Activated CD4-positive, alpha-beta memory T cell treated with anti-CD3 and anti-CD28 coated beads, Interleukin-2, amount 10 ng/mL, durations not matched to agents 7 days and 5 days (primary cell): ENCODE measurements around the gene NEURL2. TPM values are rescaled to one million over a fixed set of nuclear protein-coding genes. Genes with fewer than 3 reads are reported as not detected.
A peak's percentile ranks its signal among the peaks of the same experiment; 100 is the strongest.
"Not testable (repeated sequence)": the region's sequence is repeated elsewhere in the genome, so short reads cannot be mapped to it uniquely, and the experiment has no call there.

ENCODE experiments used
- CTCF ChIA-PET: fragments of 350-600 bp; sonication (Branson Sonifier 250); formaldehyde crosslinking; loops from one replicate; lab custom pipeline; 2021; ENCODE audit warnings: antibody characterized with exemption, inconsistent platforms; lab: Charles Lee
- POLR2A ChIA-PET: fragments of 350-600 bp; sonication (Branson Sonifier 250); formaldehyde crosslinking; loops from one replicate; lab custom pipeline; 2021; ENCODE audit warnings: antibody characterized with exemption; lab: Charles Lee
- DNase-seq: peaks from one replicate; pipeline ENCODE4 v3.0.0-alpha.2; 2020
- H3K27ac Mint-ChIP-seq: one replicate; pipeline ENCODE4 v1.8.0; 2021; ENCODE audit warnings: mild to moderate bottlenecking, mixed read lengths
- H3K27me3 Mint-ChIP-seq: one replicate; pipeline ENCODE4 v1.8.0; 2021; ENCODE audit warnings: mixed read lengths
- H3K36me3 Mint-ChIP-seq: one replicate; pipeline ENCODE4 v1.8.0; 2021; ENCODE audit warnings: low read depth, mixed read lengths
- H3K4me1 Mint-ChIP-seq: one replicate; pipeline ENCODE4 v1.8.0; 2021; ENCODE audit warnings: mixed read lengths
- H3K4me3 Mint-ChIP-seq: one replicate; pipeline ENCODE4 v1.8.0; 2021; ENCODE audit warnings: mild to moderate bottlenecking, mixed read lengths
- H3K9me3 Mint-ChIP-seq: one replicate; pipeline ENCODE4 v1.8.0; 2021; ENCODE audit warnings: mixed read lengths
- total RNA-seq, 2 experiments: library from RNA; stranded (reverse); gene quantifications; one replicate each; pipeline ENCODE4 v1.2.3, GENCODE V29; 2021

Gene NEURL2
- total RNA-seq, 2 experiments from 2014 or later, result 1.0 to 1.6 TPM

DNA sequence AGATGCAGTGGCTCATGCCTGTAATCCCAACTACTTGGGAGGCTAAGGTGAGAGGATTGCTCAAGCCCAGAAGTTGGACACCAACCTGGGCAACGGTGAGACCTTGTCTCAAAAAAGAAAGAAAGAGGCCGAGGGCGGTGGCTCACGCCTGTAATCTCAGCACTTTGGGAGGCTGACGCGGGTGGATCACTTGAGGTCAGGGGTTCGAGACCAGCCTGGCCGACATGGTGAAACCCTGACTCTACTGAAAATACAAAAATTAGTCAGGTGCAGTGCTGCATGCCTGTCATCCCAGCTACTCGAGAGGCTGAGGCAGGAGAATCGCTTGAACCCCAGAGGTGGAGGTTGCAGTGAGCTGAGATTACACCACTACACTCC is 16.9 kb downstream of the NEURL2 start:
- not testable (repeated sequence) for H3K9me3 Mint-ChIP-seq, H3K27ac Mint-ChIP-seq
- POLR2A ChIA-PET, result interaction anchor here (1.5 kb wide), 1 partner anchor 17 kb away, joined by 5 read pairs; the partner anchor contains the start of genes ACOT8 and ZSWIM3

DNA sequence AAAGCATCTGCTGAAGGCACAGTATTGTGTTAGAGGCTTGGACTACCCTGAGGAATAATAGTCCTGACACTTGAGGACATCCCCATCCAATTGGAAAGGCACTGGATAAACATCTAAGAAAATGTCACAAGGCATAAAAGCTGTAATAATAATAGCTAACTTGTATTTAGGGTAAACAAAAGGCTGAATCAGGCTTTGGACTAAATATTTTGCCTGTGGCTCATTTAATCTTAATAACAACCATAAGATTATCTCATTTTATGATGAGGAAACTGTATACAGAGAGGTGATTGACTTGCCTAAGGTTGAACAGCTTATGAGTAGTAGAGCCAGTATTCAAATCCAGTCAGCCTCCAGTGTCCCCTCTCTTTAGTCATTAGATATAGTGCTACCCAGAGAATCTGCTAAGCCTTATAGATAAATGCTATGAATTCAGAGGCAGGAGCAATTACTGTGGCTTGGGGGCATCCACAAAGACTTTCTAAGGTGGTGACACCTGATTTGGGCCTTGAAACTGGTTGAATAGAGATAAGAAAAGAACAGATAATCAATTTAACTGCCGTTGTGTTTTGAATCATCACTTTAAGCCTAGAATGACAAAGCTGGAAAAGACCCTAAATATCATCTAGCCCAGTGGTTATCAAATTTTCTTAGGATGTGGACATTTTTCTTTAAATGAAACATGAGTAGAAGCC is 17.5 kb downstream of the NEURL2 start:
- Mint-ChIP-seq H3K27me3 (no peaks in the 10 kb centered on the region), H3K36me3 (peaks cover 8% of the 10 kb centered on the region), H3K4me3 (no peak overlapping the region), H3K4me1 (no peaks in the 10 kb centered on the region), H3K27ac (no peak overlapping the region), H3K9me3 (no peaks in the 10 kb centered on the region)
- CTCF ChIA-PET, result interaction anchor here (0.8 to 1.2 kb wide), 2 partner anchors 11 to 12 kb away, joined by 3 to 7 read pairs; no protein-coding TSS in a partner anchor
- DNase-seq, result no peak
- POLR2A ChIA-PET, result interaction anchor here (1.5 to 2.2 kb wide), 3 partner anchors 8 to 16 kb away, joined by 5 to 12 read pairs (median 8); partner anchors contain the start of genes ACOT8, ZSWIM1 and ZSWIM3

More for the DNA sequence above, 16.9 kb downstream of the NEURL2 start:
- CTCF ChIA-PET, result interaction anchor here (0.7 to 1.2 kb wide), 2 partner anchors 11 to 103 kb away, joined by 4 to 7 read pairs; no protein-coding TSS in a partner anchor
- not testable (repeated sequence) for H3K27me3 Mint-ChIP-seq, H3K36me3 Mint-ChIP-seq, DNase-seq, H3K4me3 Mint-ChIP-seq, H3K4me1 Mint-ChIP-seq

DNA sequence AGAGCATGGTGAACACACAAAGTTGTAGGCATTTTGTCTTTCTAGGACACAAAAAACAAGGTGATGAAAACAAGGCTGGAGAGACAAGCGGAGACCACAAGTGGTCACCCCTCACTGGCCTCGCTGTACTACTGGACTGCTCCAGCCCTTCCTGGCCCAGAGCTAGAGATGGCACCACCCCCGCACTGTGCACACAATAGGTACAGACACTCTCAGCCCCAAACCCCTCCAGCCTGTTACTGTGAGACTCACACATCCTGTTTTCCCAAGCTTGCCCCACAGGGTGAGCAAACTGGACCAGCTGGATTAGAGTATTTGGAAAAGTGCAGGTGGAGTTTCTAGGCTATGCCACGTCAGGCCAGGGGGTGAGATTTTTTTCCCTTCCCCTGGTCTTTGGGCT is 18.4 kb downstream of the NEURL2 start:
- ChIA-PET CTCF (no interaction called here), POLR2A (interaction anchor here (2.1 to 2.2 kb wide), 2 partner anchors 9 to 15 kb away, joined by 8 to 12 read pairs; partner anchors contain the start of genes ACOT8, ZSWIM1 and ZSWIM3)
- Mint-ChIP-seq H3K9me3 (no peaks in the 10 kb centered on the region), H3K4me3 (no peak overlapping the region), H3K36me3 (peaks cover 8% of the 10 kb centered on the region), H3K27me3 (no peaks in the 10 kb centered on the region), H3K4me1 (no peaks in the 10 kb centered on the region), H3K27ac (no peak overlapping the region)
- no peak for DNase-seq

DNA sequence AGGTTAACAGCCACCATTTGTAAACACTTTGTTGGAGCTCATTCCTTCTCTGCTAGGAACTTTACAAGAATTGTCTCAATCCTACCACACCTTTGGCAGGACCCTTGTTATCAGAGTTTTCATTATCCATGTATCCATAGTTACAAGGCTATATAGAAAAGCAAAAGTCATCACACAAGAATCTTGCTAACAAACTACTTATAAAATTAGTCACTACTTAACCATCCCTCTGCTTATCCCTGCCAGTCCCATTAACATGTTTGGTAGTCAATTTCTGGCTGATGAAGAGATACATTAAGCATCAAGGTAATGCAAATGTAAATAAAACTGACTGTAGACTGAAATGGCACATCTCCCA is 23.2 kb downstream of the NEURL2 start:
- CTCF ChIA-PET, result interaction anchor here (1.9 kb wide), 1 partner anchor 68 kb away, joined by 6 read pairs; no protein-coding TSS in a partner anchor
- DNase-seq, result no peak
- Mint-ChIP-seq H3K27ac (no peak overlapping the region), H3K4me3 (no peak overlapping the region), H3K4me1 (no peaks in the 10 kb centered on the region), H3K9me3 (no peaks in the 10 kb centered on the region), H3K27me3 (no peaks in the 10 kb centered on the region), H3K36me3 (peaks cover 8% of the 10 kb centered on the region)
- POLR2A ChIA-PET, result interaction anchor here (1.0 kb wide), 1 partner anchor 11 kb away, joined by 4 read pairs; no protein-coding TSS in a partner anchor

DNA sequence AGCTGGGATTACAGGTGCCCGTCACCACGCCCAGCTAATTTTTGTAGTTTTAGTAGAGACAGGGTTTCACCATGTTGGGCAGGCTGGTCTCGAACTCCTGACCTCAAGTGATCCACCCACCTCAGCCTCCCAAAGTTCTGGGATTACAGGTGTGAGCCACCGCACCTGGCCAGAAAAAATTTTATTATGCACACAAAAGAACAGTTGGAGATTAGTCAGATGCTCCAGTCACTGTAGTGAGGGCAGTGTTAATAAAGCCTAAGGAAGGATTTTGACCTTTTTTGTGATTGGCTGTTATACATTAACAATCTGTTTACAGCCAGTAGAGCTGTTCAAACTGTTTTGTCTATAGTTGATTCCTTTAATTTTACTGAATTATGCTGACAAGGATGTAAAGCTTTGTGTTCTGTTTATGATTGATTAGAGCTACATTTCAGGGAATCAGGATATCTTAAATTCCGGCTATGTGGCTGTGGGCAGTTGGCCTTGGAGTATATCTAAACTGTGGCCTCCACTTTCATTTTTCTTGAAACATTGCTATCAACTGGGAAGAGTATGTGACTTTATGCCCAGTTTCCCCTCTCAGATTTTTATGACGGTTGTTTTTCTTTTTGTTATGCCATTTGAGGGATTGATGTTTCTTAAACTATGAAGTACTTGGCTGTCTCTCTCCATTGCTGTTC is 23.7 kb downstream of the NEURL2 start:
- H3K36me3 Mint-ChIP-seq, result peaks cover 6% of the 10 kb centered on the region
- H3K27me3 Mint-ChIP-seq, result no peaks in the 10 kb centered on the region
- no peaks in the 10 kb centered on the region for H3K9me3 Mint-ChIP-seq
- no peak overlapping the region for H3K4me3 Mint-ChIP-seq
- DNase-seq, result no peak
- CTCF ChIA-PET, result interaction anchor here (1.9 kb wide), 1 partner anchor 68 kb away, joined by 6 read pairs; no protein-coding TSS in a partner anchor
- no peak overlapping the region for H3K27ac Mint-ChIP-seq
- no peaks in the 10 kb centered on the region for H3K4me1 Mint-ChIP-seq
- POLR2A ChIA-PET, result interaction anchor here (1.0 kb wide), 1 partner anchor 11 kb away, joined by 4 read pairs; no protein-coding TSS in a partner anchor

DNA sequence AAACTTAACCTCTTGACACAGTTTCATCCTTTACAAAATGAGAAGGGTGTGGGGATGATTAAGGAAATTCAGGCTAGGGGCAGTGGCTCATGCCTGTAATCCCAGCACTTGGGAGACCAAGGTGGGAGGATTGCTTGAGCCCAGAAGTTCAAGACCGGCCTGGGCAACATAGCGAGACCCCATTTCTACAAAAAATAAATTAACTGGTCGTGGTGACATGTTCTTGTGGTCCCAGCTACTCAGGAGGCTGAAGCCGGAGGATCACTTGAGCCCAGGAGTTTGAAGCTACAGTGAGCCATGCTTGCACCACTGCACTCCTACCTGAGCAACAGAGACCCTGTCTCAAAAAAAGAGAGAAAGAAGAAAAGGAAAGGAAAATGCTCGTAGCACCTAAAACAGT is 24.6 kb downstream of the NEURL2 start:
- Mint-ChIP-seq H3K27ac (no peak overlapping the region), H3K4me3 (no peak overlapping the region), H3K27me3 (no peaks in the 10 kb centered on the region), H3K9me3 (no peaks in the 10 kb centered on the region), H3K36me3 (peaks cover 6% of the 10 kb centered on the region), H3K4me1 (no peaks in the 10 kb centered on the region)
- DNase-seq, result no peak
- POLR2A ChIA-PET, result no interaction called here
- CTCF ChIA-PET, result interaction anchor here (0.7 to 1.9 kb wide), 5 partner anchors 12 to 696 kb away, joined by 3 to 6 read pairs (median 3); no protein-coding TSS in a partner anchor

DNA sequence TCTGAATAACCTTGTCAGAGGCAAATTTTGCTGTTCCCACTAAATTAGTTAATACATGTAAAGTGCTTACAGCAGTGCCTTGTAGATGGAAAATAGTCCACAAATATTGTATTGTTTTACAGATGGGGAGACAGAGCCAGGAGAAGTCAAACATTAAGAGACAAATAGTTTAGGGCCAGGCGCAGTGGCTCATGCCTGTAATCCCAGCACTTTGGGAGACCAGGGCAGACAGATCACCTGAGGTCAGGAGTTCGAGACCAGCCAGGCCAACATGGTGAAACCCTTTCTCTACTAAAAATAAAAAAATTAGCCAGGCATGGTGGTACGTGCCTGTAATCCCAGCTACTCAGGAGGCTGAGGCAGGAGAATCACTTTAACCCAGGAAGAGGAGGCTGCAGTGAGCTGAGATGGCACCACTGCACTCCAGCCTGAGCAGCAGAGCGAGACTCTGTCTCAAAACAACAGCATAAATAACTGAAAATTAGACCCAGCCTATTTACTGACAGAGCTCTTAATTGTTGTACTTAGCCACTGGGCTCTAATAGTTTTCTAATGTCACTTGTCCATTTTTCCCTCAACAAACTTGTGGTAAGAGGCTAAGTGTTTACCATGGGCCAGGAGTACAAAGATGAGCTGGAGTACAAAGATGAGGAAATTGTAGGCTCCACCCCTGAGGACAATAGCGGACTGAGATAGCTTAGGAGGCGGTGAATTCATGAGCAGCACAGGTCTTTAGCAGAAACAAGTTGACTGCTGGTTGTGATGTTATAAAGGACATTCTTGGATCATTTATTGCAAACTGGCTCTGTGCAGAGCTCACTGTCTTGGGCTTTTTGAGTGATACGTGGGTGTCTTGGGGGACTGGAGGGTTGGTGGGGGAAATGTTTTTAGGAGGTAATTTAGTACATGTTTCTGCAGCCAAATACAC is 27.2 kb downstream of the NEURL2 start:
- POLR2A ChIA-PET, result interaction anchor here (0.9 to 1.7 kb wide), 2 partner anchors 17 to 67 kb away, joined by 3 to 5 read pairs; partner anchors contain the start of gene ZSWIM1
- Mint-ChIP-seq H3K4me1 (peaks cover 14% of the 10 kb centered on the region), H3K4me3 (no peak overlapping the region), H3K36me3 (peaks cover 14% of the 10 kb centered on the region), H3K27ac (no peak overlapping the region), H3K27me3 (no peaks in the 10 kb centered on the region), H3K9me3 (no peaks in the 10 kb centered on the region)
- CTCF ChIA-PET, result no interaction called here
- no peak for DNase-seq

DNA sequence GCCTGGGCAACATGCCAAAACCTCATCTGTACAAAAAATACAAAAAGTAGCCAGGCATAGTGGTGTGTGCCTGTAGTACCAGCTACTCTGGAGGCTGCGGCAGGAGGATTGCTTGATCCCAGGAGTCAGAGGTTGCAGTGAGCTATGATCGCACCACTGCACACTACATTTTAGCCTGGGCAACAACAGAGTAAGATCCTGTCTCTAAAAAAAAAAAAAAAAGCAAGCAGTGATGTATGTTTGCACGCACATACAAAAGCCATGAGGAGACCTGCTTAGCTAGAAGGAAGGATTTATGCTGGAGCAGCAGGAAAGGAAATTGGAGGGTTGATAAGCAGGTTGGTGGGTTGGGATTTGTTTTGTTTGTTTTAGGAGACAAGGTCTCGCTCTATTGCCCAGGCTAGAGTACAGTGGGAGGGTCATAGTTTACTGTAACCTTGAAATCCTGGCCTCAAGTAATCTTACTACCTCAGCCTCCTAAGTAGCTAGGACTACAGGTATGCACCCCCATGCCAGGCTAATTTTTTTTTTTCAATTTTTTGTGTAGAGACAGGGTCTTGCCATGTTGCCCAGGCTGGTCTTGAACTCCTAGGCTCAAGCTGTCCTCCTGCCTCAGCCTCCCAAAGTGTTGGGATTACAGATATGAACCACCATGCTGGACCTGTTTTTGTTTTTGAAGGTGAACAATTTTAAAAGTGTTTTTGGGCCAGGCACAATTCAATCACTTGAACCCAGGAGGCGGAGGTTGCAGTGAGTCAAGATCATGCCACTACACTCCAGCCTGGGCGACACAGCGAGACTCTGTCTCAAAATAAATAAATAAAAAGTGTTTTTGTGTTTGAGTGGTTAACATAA is 29.6 kb downstream of the NEURL2 start:
- CTCF ChIA-PET, result interaction anchor here (1.1 kb wide), 1 partner anchor 126 kb away, joined by 3 read pairs; no protein-coding TSS in a partner anchor
- POLR2A ChIA-PET, result interaction anchor here (1.3 to 1.4 kb wide), 2 partner anchors 20 to 73 kb away, joined by 5 to 7 read pairs; partner anchors contain the start of genes PCIF1 and ZSWIM1
- H3K4me3 Mint-ChIP-seq, result no peak overlapping the region

DNA sequence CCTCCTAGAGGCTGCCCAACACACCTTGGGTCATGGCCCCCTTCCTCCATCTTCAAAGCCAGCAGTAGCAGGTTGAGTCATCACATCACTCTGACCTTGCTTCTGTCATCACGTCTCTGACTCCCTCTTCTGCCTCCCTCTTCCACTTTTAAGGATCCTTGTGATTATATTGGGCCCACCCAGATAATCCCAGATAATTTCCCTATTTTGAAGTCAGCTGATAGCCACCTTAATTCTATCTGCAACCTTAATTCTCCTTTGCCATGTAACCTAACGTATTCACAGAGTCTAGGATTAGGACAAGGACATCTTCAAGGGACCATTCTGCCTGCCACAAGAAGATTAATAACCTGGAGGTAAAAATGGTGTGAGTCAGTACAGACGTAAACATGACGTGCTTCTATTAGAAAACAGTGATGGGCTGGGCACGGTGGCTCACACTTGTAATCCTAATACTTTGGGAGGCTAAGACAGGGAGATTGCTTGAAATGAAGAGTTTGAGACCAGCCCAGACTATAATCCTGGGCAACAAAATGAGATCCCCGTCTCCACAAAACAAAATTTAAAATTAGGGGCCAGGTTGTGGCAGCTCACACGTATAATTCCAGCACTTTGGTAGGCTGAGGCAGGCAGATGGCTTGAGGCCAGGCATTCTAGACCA is 30.3 kb downstream of the NEURL2 start:
- ChIA-PET POLR2A (interaction anchor here (1.3 to 1.4 kb wide), 2 partner anchors 20 to 74 kb away, joined by 5 to 7 read pairs; partner anchors contain the start of genes PCIF1 and ZSWIM1), CTCF (no interaction called here)
- Mint-ChIP-seq H3K4me1 (peaks cover 38% of the 10 kb centered on the region), H3K27ac (no peak overlapping the region), H3K9me3 (no peaks in the 10 kb centered on the region), H3K27me3 (no peaks in the 10 kb centered on the region), H3K4me3 (no peak overlapping the region), H3K36me3 (peaks cover 18% of the 10 kb centered on the region)
- no peak for DNase-seq

More for the DNA sequence above, 29.6 kb downstream of the NEURL2 start:
- DNase-seq, result no peak
- Mint-ChIP-seq H3K9me3 (no peaks in the 10 kb centered on the region), H3K27ac (no peak overlapping the region), H3K36me3 (peaks cover 18% of the 10 kb centered on the region), H3K4me1 (peaks cover 32% of the 10 kb centered on the region), H3K27me3 (no peaks in the 10 kb centered on the region)

DNA sequence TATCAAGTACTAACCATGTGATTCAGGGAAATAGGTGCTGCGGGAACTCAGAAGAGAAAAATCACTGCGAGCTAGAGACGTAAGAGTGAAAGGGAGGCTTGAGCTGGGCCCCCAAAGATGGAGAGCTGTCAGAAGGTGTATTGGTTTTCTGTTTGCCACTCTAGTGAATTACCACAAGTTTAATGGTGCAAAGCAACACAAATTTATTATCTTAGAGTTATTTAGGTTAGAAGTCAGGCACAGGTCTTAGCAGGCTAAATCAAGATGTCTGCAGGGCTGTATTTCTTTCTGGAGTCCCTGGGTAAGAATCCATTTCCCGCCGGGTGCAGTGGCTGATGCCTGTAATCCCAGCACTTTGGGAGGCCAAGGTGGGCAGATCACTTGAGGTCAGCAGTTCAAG is 31.1 kb downstream of the NEURL2 start:
- CTCF ChIA-PET, result no interaction called here
- Mint-ChIP-seq H3K4me3 (no peak overlapping the region), H3K36me3 (peaks cover 18% of the 10 kb centered on the region), H3K27me3 (no peaks in the 10 kb centered on the region), H3K27ac (no peak overlapping the region), H3K9me3 (no peaks in the 10 kb centered on the region), H3K4me1 (peaks cover 44% of the 10 kb centered on the region)
- POLR2A ChIA-PET, result no interaction called here
- no peak for DNase-seq

DNA sequence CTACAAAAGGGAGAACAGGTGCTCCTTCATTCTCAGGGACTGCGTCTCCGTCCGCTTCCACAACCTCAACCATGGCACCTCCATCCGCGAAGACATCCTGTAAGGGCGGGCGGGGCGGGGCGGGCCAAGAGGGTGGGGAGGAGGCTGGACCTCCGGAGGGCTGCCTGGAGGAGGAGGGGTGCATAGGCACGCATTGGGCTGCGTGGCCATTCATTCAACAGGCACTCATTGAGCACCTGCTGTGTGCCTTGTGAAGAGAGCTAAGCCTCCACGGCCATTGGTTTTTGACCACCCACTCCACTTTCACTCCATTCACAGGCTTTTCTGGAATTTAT is 33.2 kb downstream of the NEURL2 start:
- Mint-ChIP-seq H3K4me3 (peak overlapping the region; percentile 98), H3K36me3 (peaks cover 24% of the 10 kb centered on the region), H3K27me3 (no peaks in the 10 kb centered on the region), H3K4me1 (peaks cover 52% of the 10 kb centered on the region), H3K27ac (peak overlapping the region; percentile 99), H3K9me3 (no peaks in the 10 kb centered on the region)
- DNase-seq, result peak; percentile 65
- ChIA-PET POLR2A (interaction anchor here (0.6 to 4.7 kb wide), 20 partner anchors 11 to 130 kb away, joined by 3 to 41 read pairs (median 5); partner anchors contain the start of genes PCIF1, UBE2C, ZNF335 and ZSWIM1), CTCF (interaction anchor here (1.1 to 1.4 kb wide), 2 partner anchors 112 to 157 kb away, joined by 3 to 4 read pairs; no protein-coding TSS in a partner anchor)
